DND-41 (cell line): Measurements from ENCODE around the gene LAIR1.
"Not testable (repeated sequence)": the region's sequence is repeated elsewhere in the genome, so short reads cannot be mapped to it uniquely, and the experiment has no call there.

ENCODE experiments used
- ATAC-seq: fragments of 200-7000 bp; cut with Tn5 transposase; 3 replicates; pipeline ENCODE4 v1.9.1; 2021; ENCODE audit warnings: low read depth; ENCODE audit not compliant: insufficient read depth
- DNase-seq: peaks from one replicate; pipeline ENCODE4 v3.0.0-alpha.2; 2020
- H2AFZ ChIP-seq: 2 replicates; pipeline ENCODE4 v1.6.0; 2012; ENCODE audit warnings: low read depth, low read length
- H3K27ac ChIP-seq: 2 replicates; pipeline ENCODE4 v1.5.1; 2012; ENCODE audit warnings: low read length, inconsistent platforms
- H3K27me3 ChIP-seq: fragments of 200-600 bp; sonication (generic); 2 replicates; pipeline ENCODE4 v1.6.0; 2012; ENCODE audit warnings: low read length, mild to moderate bottlenecking, inconsistent platforms; ENCODE audit not compliant: insufficient read depth, poor library complexity
- H3K36me3 ChIP-seq: 2 replicates; pipeline ENCODE4 v1.5.1; 2012; ENCODE audit warnings: low read length, inconsistent platforms; ENCODE audit not compliant: insufficient read depth
- H3K4me1 ChIP-seq: 2 replicates; pipeline ENCODE4 v1.5.1; 2012; ENCODE audit warnings: mild to moderate bottlenecking, low read length; ENCODE audit not compliant: insufficient read depth
- H3K4me2 ChIP-seq: 2 replicates; pipeline ENCODE4 v1.6.0; 2012; ENCODE audit warnings: mild to moderate bottlenecking, moderate library complexity, low read length, inconsistent platforms; ENCODE audit not compliant: insufficient read depth
- H3K4me3 ChIP-seq, 2 experiments: fragments of 200-600 bp in 1 of 2; shearing (Covaris generic) in 1 of 2; 2 replicates each; pipeline ENCODE4 v1.5.1; 2012 to 2016; ENCODE audit warnings: inconsistent platforms in 2 of 2, low read length in 2 of 2, mild to moderate bottlenecking in 2 of 2, low read depth in 1 of 2, moderate library complexity in 1 of 2
- H3K79me2 ChIP-seq: 2 replicates; pipeline ENCODE4 v1.6.0; 2012; ENCODE audit warnings: low read length, inconsistent platforms; ENCODE audit not compliant: insufficient read depth
- H3K9ac ChIP-seq: 2 replicates; pipeline ENCODE4 v1.6.0; 2012; ENCODE audit warnings: low read depth, mild to moderate bottlenecking, inconsistent platforms, low read length, moderate library complexity
- H3K9me3 ChIP-seq: 2 replicates; pipeline ENCODE4 v1.5.1; 2012; ENCODE audit warnings: low read length, moderate library complexity, mild to moderate bottlenecking, inconsistent platforms; ENCODE audit not compliant: insufficient read depth, severe bottlenecking
- H4K20me1 ChIP-seq: 2 replicates; pipeline ENCODE4 v1.6.0; 2012; ENCODE audit warnings: low read length; ENCODE audit not compliant: insufficient read depth
- CTCF ChIP-seq: IDR thresholded peaks from 2 replicates; pipeline ENCODE4 v1.5.1; 2012; ENCODE audit warnings: borderline replicate concordance, low read length, moderate library complexity, mild to moderate bottlenecking; ENCODE audit not compliant: poor library complexity, severe bottlenecking; ENCODE audit errors: extremely low read depth
- EZH2 ChIP-seq: IDR thresholded peaks from 3 replicates; pipeline ENCODE4 v1.6.1; 2012; ENCODE audit warnings: borderline replicate concordance, low read depth, mild to moderate bottlenecking, moderate library complexity, low read length, inconsistent platforms; ENCODE audit not compliant: severe bottlenecking

The LAIR1 gene

GRCh38 chr19:54383330-54383729, 18.6 kb upstream of the LAIR1 start:
- no peak overlapping the region for H3K9ac ChIP-seq
- H3K27me3 ChIP-seq: no peaks in the 10 kb centered on the region
- H3K36me3 ChIP-seq: no peaks in the 10 kb centered on the region
- no peak overlapping the region for H2AFZ ChIP-seq
- H3K4me3 ChIP-seq: no peak overlapping the region
- H3K4me2 ChIP-seq: no peak overlapping the region
- no peaks in the 10 kb centered on the region for H3K9me3 ChIP-seq
- peaks cover 6% of the 10 kb centered on the region; the same call in 1 of the 2 replicates for H3K79me2 ChIP-seq
- no peak for ATAC-seq
- peaks cover 45% of the 10 kb centered on the region for H3K4me1 ChIP-seq
- no peak for DNase-seq
- H4K20me1 ChIP-seq: no peaks in the 10 kb centered on the region
- TF ChIP-seq EZH2 (no peak), CTCF (no peak)
- H3K27ac ChIP-seq: no peak overlapping the region

GRCh38 chr19:54382041-54382440, 17.3 kb upstream of the LAIR1 start:
- H4K20me1 ChIP-seq, DNase-seq, H3K9me3 ChIP-seq, H3K27ac ChIP-seq, H3K4me3 ChIP-seq, ATAC-seq, H2AFZ ChIP-seq, H3K4me2 ChIP-seq, H3K9ac ChIP-seq, H3K27me3 ChIP-seq, H3K36me3 ChIP-seq, H3K79me2 ChIP-seq: not testable (repeated sequence)
- peaks cover 44% of the 10 kb centered on the region for H3K4me1 ChIP-seq

- no peaks in the 10 kb centered on the region for H3K27me3 ChIP-seq
- TF ChIP-seq EZH2 (no peak), CTCF (no peak)
- ATAC-seq (no peak), DNase-seq (no peak)
- no peak overlapping the region for H3K9ac ChIP-seq
- H4K20me1 ChIP-seq: no peaks in the 10 kb centered on the region
- no peaks in the 10 kb centered on the region for H3K36me3 ChIP-seq
- no peaks in the 10 kb centered on the region for H3K9me3 ChIP-seq
- peaks cover 50% of the 10 kb centered on the region for H3K4me1 ChIP-seq
- no peak overlapping the region for H3K4me2 ChIP-seq
- H3K79me2 ChIP-seq: peaks cover 6% of the 10 kb centered on the region
- no peak overlapping the region for H3K4me3 ChIP-seq
- H3K27ac ChIP-seq: peak overlapping the region; percentile 92
- H2AFZ ChIP-seq: no peak overlapping the region
Measured at GRCh38 chr19:54380897-54381296, 16.2 kb upstream of the LAIR1 start.

- ATAC-seq: no peak
- Histone ChIP-seq H3K27ac (peak overlapping the region; percentile 92), H3K4me3 (peak overlapping the region in 1 of 2 experiments; percentile 15; a peak in 2 of 4 replicates), H3K27me3 (no peaks in the 10 kb centered on the region), H3K9ac (peak overlapping the region; percentile 54), H2AFZ (no peak overlapping the region), H3K4me2 (peak overlapping the region; percentile 51), H3K79me2 (peaks cover 23% of the 10 kb centered on the region), H3K36me3 (no peaks in the 10 kb centered on the region; the same call in 1 of the 2 replicates), H4K20me1 (no peaks in the 10 kb centered on the region), H3K9me3 (no peaks in the 10 kb centered on the region), H3K4me1 (peaks cover 57% of the 10 kb centered on the region)
- no peak for TF ChIP-seq CTCF
- TF ChIP-seq EZH2: no peak
- DNase-seq: no peak
Measured at GRCh38 chr19:54379187-54379678, 14.5 kb upstream of the LAIR1 start.
